CD14-positive monocyte (primary cell): ENCODE results near the gene CCDC138. TPM values are rescaled to one million over a fixed set of nuclear protein-coding genes. Genes with fewer than 3 reads are reported as not detected.

Experiments
- DNase-seq, 3 donors: peaks; one replicate each; pipeline ENCODE4 v3.0.0-alpha.2; 2011 to 2022
- H2AFZ ChIP-seq: 2 replicates; pipeline ENCODE4 v1.6.0; 2012; ENCODE audit warnings: mild to moderate bottlenecking, low read depth, low read length, inconsistent platforms; ENCODE audit not compliant: insufficient read depth, poor library complexity, severe bottlenecking
- H3K27ac ChIP-seq, 2 donors: 1 replicate in 1 of 2; 2 replicates in 1 of 2; pipeline ENCODE4 v1.5.1; 2012 to 2013; ENCODE audit warnings: low read length in 2 of 2, control low read depth in 1 of 2, inconsistent platforms in 1 of 2, low read depth in 1 of 2, mild to moderate bottlenecking in 1 of 2
- H3K27me3 ChIP-seq, 2 donors: one replicate each; pipeline versions ENCODE4 v1.6.0 to v1.6.1; 2011 to 2013; ENCODE audit warnings: low read length in 2 of 2; ENCODE audit not compliant: control insufficient read depth in 2 of 2, insufficient read depth in 2 of 2
- H3K36me3 ChIP-seq, 2 donors: replicated peaks in 1 of 2; 1 replicate in 1 of 2; 2 replicates in 1 of 2; pipeline versions ENCODE4 v1.5.1 to v1.6.1; 2012 to 2013; ENCODE audit warnings: low read length in 2 of 2, control low read depth in 1 of 2, inconsistent platforms in 1 of 2, mild to moderate bottlenecking in 1 of 2; ENCODE audit not compliant: insufficient read depth in 2 of 2, control insufficient read depth in 1 of 2
- H3K4me1 ChIP-seq, 2 donors: 1 replicate in 1 of 2; 2 replicates in 1 of 2; pipeline versions ENCODE4 v1.5.1 to v1.6.1; 2012 to 2013; ENCODE audit warnings: low read length in 2 of 2, control low read depth in 1 of 2, inconsistent platforms in 1 of 2, mild to moderate bottlenecking in 1 of 2, moderate library complexity in 1 of 2; ENCODE audit not compliant: insufficient read depth in 2 of 2, control insufficient read depth in 1 of 2
- H3K4me2 ChIP-seq: replicated peaks from 2 replicates; pipeline ENCODE3; 2012; ENCODE audit warnings: low read length, moderate library complexity, mild to moderate bottlenecking; ENCODE audit not compliant: poor library complexity, severe bottlenecking; ENCODE audit errors: extremely low read depth
- H3K4me3 ChIP-seq, 3 experiments: fragments of 200-600 bp in 1 of 3; sonication (generic) in 1 of 3; replicated peaks in 1 of 3; 1 replicate in 2 of 3; 2 replicates in 1 of 3; pipeline ENCODE4 v1.5.1; 2011 to 2013; ENCODE audit warnings: low read length in 3 of 3, mild to moderate bottlenecking in 3 of 3, control low read depth in 2 of 3, low read depth in 2 of 3, inconsistent platforms in 1 of 3, moderate library complexity in 1 of 3
- H3K79me2 ChIP-seq: 2 replicates; pipeline ENCODE4 v1.6.0; 2012; ENCODE audit warnings: mild to moderate bottlenecking, control low read depth, inconsistent platforms, low read length, moderate library complexity; ENCODE audit not compliant: insufficient read depth
- H3K9ac ChIP-seq: 2 replicates; pipeline ENCODE4 v1.6.0; 2017; ENCODE audit warnings: low read length, mild to moderate bottlenecking; ENCODE audit not compliant: insufficient read depth, poor library complexity, severe bottlenecking
- H3K9me3 ChIP-seq, 2 donors: replicated peaks in 1 of 2; 1 replicate in 1 of 2; 2 replicates in 1 of 2; pipeline versions ENCODE4 v1.5.1 to v1.6.1; 2012 to 2013; ENCODE audit warnings: low read length in 2 of 2, control low read depth in 1 of 2; ENCODE audit not compliant: control insufficient read depth in 1 of 2, insufficient read depth in 1 of 2
- H4K20me1 ChIP-seq: 2 replicates; pipeline ENCODE4 v1.6.0; 2012; ENCODE audit warnings: mild to moderate bottlenecking, low read length, control low read depth, moderate library complexity; ENCODE audit not compliant: insufficient read depth
- H3K27ac Mint-ChIP-seq, 7 donors: one replicate each; pipeline ENCODE4 v1.8.0; 2020; ENCODE audit warnings: mild to moderate bottlenecking in 7 of 7, mixed read lengths in 7 of 7, moderate library complexity in 6 of 7, inconsistent platforms in 2 of 7
- H3K27me3 Mint-ChIP-seq, 3 donors: one replicate each; pipeline ENCODE4 v1.8.0; 2021 to 2022; ENCODE audit warnings: low read depth in 3 of 3, mild to moderate bottlenecking in 3 of 3, mixed read lengths in 3 of 3, moderate library complexity in 3 of 3, inconsistent platforms in 1 of 3
- H3K36me3 Mint-ChIP-seq, 2 donors: one replicate each; pipeline ENCODE4 v1.8.0; 2020; ENCODE audit warnings: mixed read lengths in 2 of 2, inconsistent platforms in 1 of 2, mild to moderate bottlenecking in 1 of 2
- H3K4me1 Mint-ChIP-seq: one replicate; pipeline ENCODE4 v1.8.0; 2020; ENCODE audit warnings: mild to moderate bottlenecking, mixed read lengths
- H3K4me3 Mint-ChIP-seq, 2 donors: one replicate each; pipeline ENCODE4 v1.8.0; 2020; ENCODE audit warnings: mild to moderate bottlenecking in 2 of 2, mixed read lengths in 2 of 2, moderate library complexity in 1 of 2
- H3K9me3 Mint-ChIP-seq, 7 donors: one replicate each; pipeline ENCODE4 v1.8.0; 2020 to 2022; ENCODE audit warnings: mixed read lengths in 7 of 7, mild to moderate bottlenecking in 6 of 7, moderate library complexity in 6 of 7, inconsistent platforms in 2 of 7
- WGBS: methylation state at CpG from one replicate; pipeline ENCODE4 v1.1.5; 2013; ENCODE audit warnings: missing lambda C conversion rate; ENCODE audit not compliant: insufficient coverage; 5-methylcytosine and 5-hydroxymethylcytosine counted together
- intact Hi-C, 2 donors: fragments of 100-400 bp; cut with micrococcal nuclease; formaldehyde crosslinking; loops; one replicate each; pipeline versions ENCODE4 v1.15.0 to v1.15.1; 2023
- polyA plus RNA-seq, 3 donors: library from polyadenylated mRNA; depleted of rRNA in 1 of 3; unstranded in 2 of 3; stranded (reverse) in 1 of 3; fragments of 300-500 nt in 2 of 3; fragments of >200 nt in 1 of 3; fragmentation: Illumina TruSeq in 2 of 3; gene quantifications; 1 replicate in 2 of 3; 2 replicates in 1 of 3; pipeline ENCODE4 v1.2.3, GENCODE V29; 2012 to 2021
- TF ChIP-seq, protein P1 (sequence below): fragments of 200-600 bp; IDR thresholded peaks from one replicate; pipeline ENCODE4 v1.8.0; 2022; ENCODE audit warnings: antibody characterized with exemption, mild to moderate bottlenecking

The CCDC138 gene
- polyA plus RNA-seq, 3 donors = 0.54 to 0.72 (median 0.67) TPM

DNA sequence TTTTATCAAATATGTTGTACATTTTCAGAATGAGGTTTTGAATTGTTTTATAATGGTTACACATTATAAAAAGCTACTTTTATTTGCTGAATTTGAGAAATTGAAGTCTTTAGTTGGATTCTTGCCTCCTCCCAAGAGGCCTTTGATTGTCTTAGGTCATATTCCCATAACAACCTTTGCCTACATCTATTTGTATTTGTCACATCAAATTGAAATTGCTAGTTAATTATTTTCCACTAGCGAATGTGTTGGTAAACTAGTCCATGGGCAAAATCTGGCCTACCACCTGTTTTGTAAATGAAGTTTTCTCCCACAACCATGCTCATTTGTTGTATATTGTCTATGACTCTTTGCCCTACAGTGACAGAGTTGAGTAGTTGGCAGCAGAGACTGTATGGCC, 60.4 kb downstream of the CCDC138 start:
- no peaks in the 10 kb centered on the region for H3K27me3 Mint-ChIP-seq
- Histone ChIP-seq H3K27ac (no peak overlapping the region), H3K9ac (no peak overlapping the region), H4K20me1 (no peaks in the 10 kb centered on the region), H3K79me2 (no peaks in the 10 kb centered on the region), H3K27me3 (no peaks in the 10 kb centered on the region), H3K9me3 (no peaks in the 10 kb centered on the region), H2AFZ (no peak overlapping the region), H3K4me1 (no peaks in the 10 kb centered on the region), H3K36me3 (no peaks in the 10 kb centered on the region), H3K4me3 (no peak overlapping the region), H3K4me2 (no peak overlapping the region)
- H3K4me1 Mint-ChIP-seq = no peaks in the 10 kb centered on the region
- H3K36me3 Mint-ChIP-seq = peaks cover 2 to 16% of the 10 kb centered on the region in 2 donors
- H3K4me3 Mint-ChIP-seq = no peak overlapping the region
- no peak overlapping the region for H3K27ac Mint-ChIP-seq
- intact Hi-C loops = no loop called here
- DNase-seq = no peak
- no CpG with 5 or more reads among the region's 1 CpG for WGBS
- TF ChIP-seq, protein P1, sequence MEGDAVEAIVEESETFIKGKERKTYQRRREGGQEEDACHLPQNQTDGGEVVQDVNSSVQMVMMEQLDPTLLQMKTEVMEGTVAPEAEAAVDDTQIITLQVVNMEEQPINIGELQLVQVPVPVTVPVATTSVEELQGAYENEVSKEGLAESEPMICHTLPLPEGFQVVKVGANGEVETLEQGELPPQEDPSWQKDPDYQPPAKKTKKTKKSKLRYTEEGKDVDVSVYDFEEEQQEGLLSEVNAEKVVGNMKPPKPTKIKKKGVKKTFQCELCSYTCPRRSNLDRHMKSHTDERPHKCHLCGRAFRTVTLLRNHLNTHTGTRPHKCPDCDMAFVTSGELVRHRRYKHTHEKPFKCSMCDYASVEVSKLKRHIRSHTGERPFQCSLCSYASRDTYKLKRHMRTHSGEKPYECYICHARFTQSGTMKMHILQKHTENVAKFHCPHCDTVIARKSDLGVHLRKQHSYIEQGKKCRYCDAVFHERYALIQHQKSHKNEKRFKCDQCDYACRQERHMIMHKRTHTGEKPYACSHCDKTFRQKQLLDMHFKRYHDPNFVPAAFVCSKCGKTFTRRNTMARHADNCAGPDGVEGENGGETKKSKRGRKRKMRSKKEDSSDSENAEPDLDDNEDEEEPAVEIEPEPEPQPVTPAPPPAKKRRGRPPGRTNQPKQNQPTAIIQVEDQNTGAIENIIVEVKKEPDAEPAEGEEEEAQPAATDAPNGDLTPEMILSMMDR = no peak
- peaks cover 0 to 2% (median 0%) of the 10 kb centered on the region in 7 donors for H3K9me3 Mint-ChIP-seq

DNA sequence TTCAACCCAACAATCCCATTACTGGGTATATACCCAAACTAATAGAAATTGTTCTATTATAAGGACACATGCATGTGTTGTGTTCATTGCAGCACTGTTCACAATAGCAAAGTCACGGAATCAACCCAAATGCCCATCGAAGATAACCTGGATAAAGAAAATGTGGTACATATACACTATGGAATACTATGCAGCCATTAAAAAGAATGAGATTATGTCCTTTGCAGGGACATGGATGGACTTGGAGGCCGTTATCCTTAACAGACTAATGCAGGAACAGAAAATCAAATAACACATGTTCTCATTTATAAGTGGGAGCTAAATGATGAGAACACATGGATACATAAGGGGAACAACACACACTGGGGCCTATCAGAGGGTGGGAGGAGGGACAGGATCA, 65.8 kb downstream of the CCDC138 start:
- Histone ChIP-seq H3K4me1 (no peaks in the 10 kb centered on the region), H3K9me3 (no peaks in the 10 kb centered on the region), H3K4me3 (no peak overlapping the region), H2AFZ (no peak overlapping the region), H3K4me2 (no peak overlapping the region), H3K27ac (no peak overlapping the region), H4K20me1 (no peaks in the 10 kb centered on the region), H3K9ac (no peak overlapping the region), H3K79me2 (no peaks in the 10 kb centered on the region), H3K36me3 (no peaks in the 10 kb centered on the region), H3K27me3 (no peaks in the 10 kb centered on the region)
- Mint-ChIP-seq H3K36me3 (peaks cover 5 to 16% of the 10 kb centered on the region in 2 donors), H3K4me1 (no peaks in the 10 kb centered on the region), H3K27ac (no peak overlapping the region), H3K27me3 (no peaks in the 10 kb centered on the region), H3K4me3 (no peak overlapping the region), H3K9me3 (peaks cover 0 to 2% (median 0%) of the 10 kb centered on the region in 7 donors)
- intact Hi-C loops = no loop called here
- DNase-seq = no peak
- no CpG with 5 or more reads among the region's 3 CpGs for WGBS
- TF ChIP-seq, protein P1 = no peak
